HCT116 (cell line): ENCODE results near the gene GRIA4. TPM values are rescaled to one million over a fixed set of nuclear protein-coding genes. Genes with fewer than 3 reads are reported as not detected.

Source experiments
- ATAC-seq: fragments of 200-7000 bp; cut with Tn5 transposase; 2 replicates; pipeline ENCODE4 v1.9.1; 2020; ENCODE audit warnings: mild to moderate bottlenecking, moderate library complexity
- BruUV-seq: library from RNA; stranded (reverse); fragments of 400-500 nt; replicated peaks from 2 replicates; lab custom pipeline; 2021; lab: Mats Ljungman, UMichigan
- CTCF ChIA-PET: fragments of 300-600 bp; sonication (Branson Sonifier 250); formaldehyde crosslinking; loops from one replicate; lab custom pipeline; 2021; ENCODE audit warnings: antibody characterized with exemption; lab: Charles Lee
- POLR2A ChIA-PET: fragments of 300-600, 350-600 bp; sonication (Branson Sonifier 250); formaldehyde crosslinking; loops from one replicate; lab custom pipeline; 2021; ENCODE audit warnings: antibody characterized with exemption; lab: Charles Lee
- RAD21 ChIA-PET, 2 experiments: fragments of 300-600 bp; sonication (Branson Sonifier 250); formaldehyde crosslinking; loops; one replicate each; lab custom pipeline; 2023; ENCODE audit warnings: low total read pairs in 2 of 2; ENCODE audit not compliant: uncharacterized antibody in 2 of 2, unreplicated experiment in 2 of 2, low non-redundant PET in 1 of 2; lab: Charles Lee
- DNase-seq: peaks from one replicate; pipeline ENCODE4 v3.0.0-alpha.2; 2010; ENCODE audit warnings: low read depth, low spot score
- H2AFZ ChIP-seq: fragments of 200-600 bp; shearing (Covaris generic), sonication (generic); 2 replicates; pipeline ENCODE4 v1.6.1; 2017; ENCODE audit warnings: low read depth, mixed run types, mixed read lengths, antibody characterized with exemption, low read length; ENCODE audit not compliant: poor library complexity, severe bottlenecking
- H3K27ac ChIP-seq: 2 replicates; pipeline ENCODE4 v1.5.1; 2012; ENCODE audit warnings: low read depth, low read length
- H3K27me3 ChIP-seq: fragments of 200-600 bp; sonication (generic); 2 replicates; pipeline ENCODE4 v1.6.1; 2016; ENCODE audit warnings: mixed run types, low read length, mixed read lengths; ENCODE audit not compliant: insufficient read depth
- H3K36me3 ChIP-seq, 2 experiments: fragments of 200-500 bp in 1 of 2; fragments of 200-600 bp in 1 of 2; sonication (Bioruptor generic) in 1 of 2; sonication (generic) in 1 of 2; 2 replicates each; pipeline versions ENCODE4 v1.5.1 to v1.6.1; 2014 to 2016; ENCODE audit warnings: low read length in 2 of 2, inconsistent platforms in 1 of 2, mixed read lengths in 1 of 2, mixed run types in 1 of 2; ENCODE audit not compliant: insufficient read depth in 2 of 2, control insufficient read depth in 1 of 2
- H3K4me1 ChIP-seq, 2 experiments: fragments of 200-600 bp in 1 of 2; sonication (generic) in 1 of 2; 2 replicates each; pipeline versions ENCODE4 v1.5.1 to v1.6.1; 2012 to 2017; ENCODE audit warnings: low read length in 2 of 2, inconsistent platforms in 1 of 2, mild to moderate bottlenecking in 1 of 2, mixed read lengths in 1 of 2, mixed run types in 1 of 2, moderate library complexity in 1 of 2; ENCODE audit not compliant: insufficient read depth in 2 of 2, control insufficient read depth in 1 of 2
- H3K4me2 ChIP-seq: fragments of 200-600 bp; sonication (generic); 2 replicates; pipeline ENCODE4 v1.6.1; 2017; ENCODE audit warnings: mixed run types, low read length, mixed read lengths
- H3K4me3 ChIP-seq, 2 experiments: fragments of 200-600 bp in 1 of 2; sonication (generic) in 1 of 2; replicated peaks in 1 of 2; 2 replicates each; pipeline ENCODE4 v1.5.1; 2011 to 2016; ENCODE audit warnings: low read length in 2 of 2, control low read depth in 1 of 2, low read depth in 1 of 2, mild to moderate bottlenecking in 1 of 2, mixed read lengths in 1 of 2, mixed run types in 1 of 2
- H3K79me2 ChIP-seq: fragments of 200-600 bp; sonication (generic); 2 replicates; pipeline ENCODE4 v1.6.1; 2017; ENCODE audit warnings: mild to moderate bottlenecking, mixed run types, low read length, moderate library complexity, mixed read lengths; ENCODE audit not compliant: insufficient read depth
- H3K9ac ChIP-seq: fragments of 200-600 bp; sonication (generic); 2 replicates; pipeline ENCODE4 v1.6.1; 2016; ENCODE audit warnings: low read length, mixed read lengths
- H3K9me2 ChIP-seq: fragments of 200-600 bp; sonication (generic), shearing (Covaris generic); 2 replicates; pipeline ENCODE4 v1.6.1; 2017; ENCODE audit warnings: mixed run types, mild to moderate bottlenecking, moderate library complexity; ENCODE audit not compliant: insufficient read depth
- H3K9me3 ChIP-seq, 2 experiments: fragments of 200-500 bp in 1 of 2; fragments of 200-600 bp in 1 of 2; sonication (Bioruptor generic) in 1 of 2; sonication (generic) in 1 of 2; 2 replicates each; pipeline ENCODE4 v1.6.1; 2014 to 2017; ENCODE audit warnings: low read length in 2 of 2, mixed read lengths in 2 of 2, inconsistent platforms in 1 of 2, low read depth in 1 of 2, mild to moderate bottlenecking in 1 of 2, mixed run types in 1 of 2, moderate library complexity in 1 of 2; ENCODE audit not compliant: control insufficient read depth in 1 of 2, insufficient read depth in 1 of 2
- H4K20me1 ChIP-seq: fragments of 200-600 bp; sonication (generic), shearing (Covaris generic); 2 replicates; pipeline ENCODE4 v1.6.1; 2017; ENCODE audit warnings: mixed run types, mild to moderate bottlenecking, moderate library complexity; ENCODE audit not compliant: insufficient read depth
- CBX3 ChIP-seq: IDR thresholded peaks from 2 replicates; pipeline ENCODE4 v1.6.1; 2012; ENCODE audit warnings: low read depth
- CEBPB ChIP-seq: IDR thresholded peaks from 2 replicates; pipeline ENCODE4 v1.6.1; 2012; ENCODE audit warnings: low read depth
- EGR1 ChIP-seq: IDR thresholded peaks from 2 replicates; pipeline ENCODE4 v1.6.1; 2012; ENCODE audit warnings: low read depth
- ELF1 ChIP-seq: IDR thresholded peaks from 2 replicates; pipeline ENCODE4 v1.6.1; 2012; ENCODE audit warnings: low read depth, borderline replicate concordance
- EZH2 ChIP-seq: fragments of 200-600 bp; sonication (generic); IDR thresholded peaks from 2 replicates; pipeline ENCODE4 v1.6.1; 2017; ENCODE audit warnings: antibody characterized with exemption, mixed run types
- EZH2phosphoT487 ChIP-seq: fragments of 200-600 bp; IDR thresholded peaks from 2 replicates; pipeline ENCODE4 v1.6.1; 2018; ENCODE audit warnings: antibody characterized with exemption, borderline replicate concordance
- FOSL1 ChIP-seq: IDR thresholded peaks from 2 replicates; pipeline ENCODE4 v1.6.1; 2012; ENCODE audit warnings: low read depth
- JUND ChIP-seq: IDR thresholded peaks from 2 replicates; pipeline ENCODE4 v1.6.1; 2012
- POLR2A ChIP-seq: IDR thresholded peaks from 2 replicates; pipeline ENCODE4 v1.7.0; 2011; ENCODE audit warnings: borderline replicate concordance; ENCODE audit not compliant: insufficient read depth, insufficient read length; ENCODE audit errors: extremely low read depth
- POLR2AphosphoS5 ChIP-seq: IDR thresholded peaks from 2 replicates; pipeline ENCODE4 v1.6.1; 2011; ENCODE audit warnings: mild to moderate bottlenecking, low read depth, low read length, moderate library complexity
- SP1 ChIP-seq: IDR thresholded peaks from 2 replicates; pipeline ENCODE4 v1.6.1; 2012; ENCODE audit warnings: low read depth
- SRF ChIP-seq: IDR thresholded peaks from 2 replicates; pipeline ENCODE4 v1.6.1; 2012; ENCODE audit warnings: low read depth
- YY1 ChIP-seq: IDR thresholded peaks from 2 replicates; pipeline ENCODE4 v1.6.1; 2011; ENCODE audit warnings: low read length, low read depth, moderate library complexity, mild to moderate bottlenecking; ENCODE audit not compliant: insufficient replicate concordance; ENCODE audit errors: extremely low read depth
- ZFX ChIP-seq: fragments of 450-650 bp; IDR thresholded peaks from 2 replicates; pipeline ENCODE4 v1.6.1; 2017
- intact Hi-C: fragments of 100-400 bp; cut with micrococcal nuclease; formaldehyde crosslinking; loops from 2 replicates; pipeline ENCODE4 v1.10.0; 2022
- total RNA-seq: library from RNA; stranded (reverse); gene quantifications from one replicate; pipeline ENCODE4 v1.2.1, GENCODE V29; 2021; ENCODE audit not compliant: unreplicated experiment
- TF ChIP-seq, protein P1 (sequence below): IDR thresholded peaks from 2 replicates; pipeline ENCODE4 v1.6.1; 2012
- TF ChIP-seq, protein P2 (sequence below): IDR thresholded peaks from 2 replicates; pipeline ENCODE4 v1.6.1; 2012
- TF ChIP-seq, protein P3 (sequence below), 3 experiments: fragments of 200-600 bp in 1 of 3; sonication (generic) in 1 of 3; IDR thresholded peaks in 2 of 3; conservative IDR thresholded peaks in 1 of 3; 2 replicates each; pipeline ENCODE4 v1.5.1; 2012 to 2017; ENCODE audit warnings: low read depth in 2 of 3, low read length in 2 of 3, antibody characterized with exemption in 1 of 3, borderline replicate concordance in 1 of 3, control low read depth in 1 of 3, mild to moderate bottlenecking in 1 of 3, mixed read lengths in 1 of 3, mixed run types in 1 of 3, moderate library complexity in 1 of 3; ENCODE audit not compliant: insufficient read depth in 1 of 3
- TF ChIP-seq, protein P4 (sequence below): IDR thresholded peaks from 2 replicates; pipeline ENCODE4 v1.6.1; 2011; ENCODE audit warnings: mild to moderate bottlenecking, low read length, moderate library complexity; ENCODE audit not compliant: insufficient replicate concordance; ENCODE audit errors: extremely low read depth
- TF ChIP-seq, protein P5 (sequence below): IDR thresholded peaks from 2 replicates; pipeline ENCODE4 v1.6.1; 2012; ENCODE audit warnings: low read depth

The GRIA4 gene
- total RNA-seq, 1 experiment from 2014 or later = not detected

DNA sequence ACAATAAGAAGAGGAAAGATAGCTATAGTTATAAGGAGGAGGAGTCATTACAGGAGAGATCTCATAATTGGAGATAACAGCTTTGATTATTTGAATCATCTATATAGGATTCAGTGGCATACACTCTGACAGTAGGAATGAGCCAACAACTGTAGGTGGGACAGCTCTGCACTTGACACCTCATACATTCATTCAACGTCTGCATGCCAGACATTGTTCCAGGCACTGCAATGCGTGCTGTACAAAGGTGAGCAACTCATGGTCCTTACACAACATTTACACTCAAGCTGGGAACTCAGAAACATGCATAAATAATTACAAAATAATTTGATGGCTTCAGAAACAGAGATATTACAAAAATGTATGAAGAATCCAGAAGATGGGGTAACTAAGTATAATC is 257.9 kb downstream of the GRIA4 start:
- no peaks in the 10 kb centered on the region for H3K27me3 ChIP-seq
- no peak for DNase-seq

More for the DNA sequence above, 257.9 kb downstream of the GRIA4 start:
- Histone ChIP-seq H2AFZ (no peak overlapping the region), H3K9me2 (no peaks in the 10 kb centered on the region), H3K36me3 (no peaks in the 10 kb centered on the region), H3K79me2 (no peaks in the 10 kb centered on the region), H3K27ac (no peak overlapping the region), H3K9ac (no peak overlapping the region), H3K4me1 (no peaks in the 10 kb centered on the region), H3K4me2 (no peak overlapping the region), H4K20me1 (no peaks in the 10 kb centered on the region), H3K9me3 (no peaks in the 10 kb centered on the region), H3K4me3 (no peak overlapping the region)
- CTCF ChIA-PET = no interaction called here
- no peak for TF ChIP-seq ELF1
- TF ChIP-seq POLR2A = no peak
- TF ChIP-seq, protein P1, sequence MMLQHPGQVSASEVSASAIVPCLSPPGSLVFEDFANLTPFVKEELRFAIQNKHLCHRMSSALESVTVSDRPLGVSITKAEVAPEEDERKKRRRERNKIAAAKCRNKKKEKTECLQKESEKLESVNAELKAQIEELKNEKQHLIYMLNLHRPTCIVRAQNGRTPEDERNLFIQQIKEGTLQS = no peak
- TF ChIP-seq, protein P2, sequence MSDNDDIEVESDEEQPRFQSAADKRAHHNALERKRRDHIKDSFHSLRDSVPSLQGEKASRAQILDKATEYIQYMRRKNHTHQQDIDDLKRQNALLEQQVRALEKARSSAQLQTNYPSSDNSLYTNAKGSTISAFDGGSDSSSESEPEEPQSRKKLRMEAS = no peak
- no peak for TF ChIP-seq FOSL1
- no peak for TF ChIP-seq JUND
- TF ChIP-seq EZH2phosphoT487 = no peak
- no peak for TF ChIP-seq ZFX
- no peak for TF ChIP-seq EGR1
- no peak for TF ChIP-seq CEBPB
- TF ChIP-seq EZH2 = no peak
- no peak for TF ChIP-seq SP1
- TF ChIP-seq, protein P3, sequence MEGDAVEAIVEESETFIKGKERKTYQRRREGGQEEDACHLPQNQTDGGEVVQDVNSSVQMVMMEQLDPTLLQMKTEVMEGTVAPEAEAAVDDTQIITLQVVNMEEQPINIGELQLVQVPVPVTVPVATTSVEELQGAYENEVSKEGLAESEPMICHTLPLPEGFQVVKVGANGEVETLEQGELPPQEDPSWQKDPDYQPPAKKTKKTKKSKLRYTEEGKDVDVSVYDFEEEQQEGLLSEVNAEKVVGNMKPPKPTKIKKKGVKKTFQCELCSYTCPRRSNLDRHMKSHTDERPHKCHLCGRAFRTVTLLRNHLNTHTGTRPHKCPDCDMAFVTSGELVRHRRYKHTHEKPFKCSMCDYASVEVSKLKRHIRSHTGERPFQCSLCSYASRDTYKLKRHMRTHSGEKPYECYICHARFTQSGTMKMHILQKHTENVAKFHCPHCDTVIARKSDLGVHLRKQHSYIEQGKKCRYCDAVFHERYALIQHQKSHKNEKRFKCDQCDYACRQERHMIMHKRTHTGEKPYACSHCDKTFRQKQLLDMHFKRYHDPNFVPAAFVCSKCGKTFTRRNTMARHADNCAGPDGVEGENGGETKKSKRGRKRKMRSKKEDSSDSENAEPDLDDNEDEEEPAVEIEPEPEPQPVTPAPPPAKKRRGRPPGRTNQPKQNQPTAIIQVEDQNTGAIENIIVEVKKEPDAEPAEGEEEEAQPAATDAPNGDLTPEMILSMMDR (IDR thresholded peaks at IDR 0.05 in 2 of 3, conservative IDR thresholded peaks at IDR 0.05 in 1 of 3; ENCODE audit: borderline replicate concordance in 1 of 3, insufficient read depth in 1 of 3, low read depth in 2 of 3, low read length in 2 of 3) = no peak
- TF ChIP-seq CBX3 = no peak
- no peak for TF ChIP-seq YY1
- TF ChIP-seq SRF = no peak
- TF ChIP-seq POLR2AphosphoS5 = no peak
- TF ChIP-seq, protein P4, sequence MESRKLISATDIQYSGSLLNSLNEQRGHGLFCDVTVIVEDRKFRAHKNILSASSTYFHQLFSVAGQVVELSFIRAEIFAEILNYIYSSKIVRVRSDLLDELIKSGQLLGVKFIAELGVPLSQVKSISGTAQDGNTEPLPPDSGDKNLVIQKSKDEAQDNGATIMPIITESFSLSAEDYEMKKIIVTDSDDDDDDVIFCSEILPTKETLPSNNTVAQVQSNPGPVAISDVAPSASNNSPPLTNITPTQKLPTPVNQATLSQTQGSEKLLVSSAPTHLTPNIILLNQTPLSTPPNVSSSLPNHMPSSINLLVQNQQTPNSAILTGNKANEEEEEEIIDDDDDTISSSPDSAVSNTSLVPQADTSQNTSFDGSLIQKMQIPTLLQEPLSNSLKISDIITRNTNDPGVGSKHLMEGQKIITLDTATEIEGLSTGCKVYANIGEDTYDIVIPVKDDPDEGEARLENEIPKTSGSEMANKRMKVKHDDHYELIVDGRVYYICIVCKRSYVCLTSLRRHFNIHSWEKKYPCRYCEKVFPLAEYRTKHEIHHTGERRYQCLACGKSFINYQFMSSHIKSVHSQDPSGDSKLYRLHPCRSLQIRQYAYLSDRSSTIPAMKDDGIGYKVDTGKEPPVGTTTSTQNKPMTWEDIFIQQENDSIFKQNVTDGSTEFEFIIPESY = no peak
- TF ChIP-seq, protein P5, sequence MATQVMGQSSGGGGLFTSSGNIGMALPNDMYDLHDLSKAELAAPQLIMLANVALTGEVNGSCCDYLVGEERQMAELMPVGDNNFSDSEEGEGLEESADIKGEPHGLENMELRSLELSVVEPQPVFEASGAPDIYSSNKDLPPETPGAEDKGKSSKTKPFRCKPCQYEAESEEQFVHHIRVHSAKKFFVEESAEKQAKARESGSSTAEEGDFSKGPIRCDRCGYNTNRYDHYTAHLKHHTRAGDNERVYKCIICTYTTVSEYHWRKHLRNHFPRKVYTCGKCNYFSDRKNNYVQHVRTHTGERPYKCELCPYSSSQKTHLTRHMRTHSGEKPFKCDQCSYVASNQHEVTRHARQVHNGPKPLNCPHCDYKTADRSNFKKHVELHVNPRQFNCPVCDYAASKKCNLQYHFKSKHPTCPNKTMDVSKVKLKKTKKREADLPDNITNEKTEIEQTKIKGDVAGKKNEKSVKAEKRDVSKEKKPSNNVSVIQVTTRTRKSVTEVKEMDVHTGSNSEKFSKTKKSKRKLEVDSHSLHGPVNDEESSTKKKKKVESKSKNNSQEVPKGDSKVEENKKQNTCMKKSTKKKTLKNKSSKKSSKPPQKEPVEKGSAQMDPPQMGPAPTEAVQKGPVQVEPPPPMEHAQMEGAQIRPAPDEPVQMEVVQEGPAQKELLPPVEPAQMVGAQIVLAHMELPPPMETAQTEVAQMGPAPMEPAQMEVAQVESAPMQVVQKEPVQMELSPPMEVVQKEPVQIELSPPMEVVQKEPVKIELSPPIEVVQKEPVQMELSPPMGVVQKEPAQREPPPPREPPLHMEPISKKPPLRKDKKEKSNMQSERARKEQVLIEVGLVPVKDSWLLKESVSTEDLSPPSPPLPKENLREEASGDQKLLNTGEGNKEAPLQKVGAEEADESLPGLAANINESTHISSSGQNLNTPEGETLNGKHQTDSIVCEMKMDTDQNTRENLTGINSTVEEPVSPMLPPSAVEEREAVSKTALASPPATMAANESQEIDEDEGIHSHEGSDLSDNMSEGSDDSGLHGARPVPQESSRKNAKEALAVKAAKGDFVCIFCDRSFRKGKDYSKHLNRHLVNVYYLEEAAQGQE = no peak
- BruUV-seq = no TSS peak
- ATAC-seq = no peak
- POLR2A ChIA-PET = no interaction called here
- intact Hi-C loops = no loop called here
- RAD21 ChIA-PET = no interaction called here
